Liver (tissue), 9 donors: ENCODE results near the gene TIAM2. TPM values are rescaled to one million over a fixed set of nuclear protein-coding genes. Genes with fewer than 3 reads are reported as not detected.

ENCODE experiments used
- DNase-seq: peaks from one replicate; pipeline ENCODE4 v3.0.0-alpha.2; 2017; ENCODE audit warnings: low spot score
- H3K27ac ChIP-seq, 2 donors: one replicate each; pipeline ENCODE4 v1.7.0; 2013; ENCODE audit warnings: inconsistent platforms in 2 of 2, low read length in 2 of 2, control low read depth in 1 of 2, low read depth in 1 of 2, mild to moderate bottlenecking in 1 of 2
- H3K27me3 ChIP-seq, 4 donors: one replicate each; pipeline versions ENCODE4 v1.6.1 to v1.7.0; 2013; ENCODE audit warnings: low read length in 3 of 4, inconsistent platforms in 1 of 4, mild to moderate bottlenecking in 1 of 4, moderate library complexity in 1 of 4; ENCODE audit not compliant: control insufficient read depth in 4 of 4, insufficient read depth in 4 of 4
- H3K36me3 ChIP-seq, 4 donors: one replicate each; pipeline versions ENCODE4 v1.6.1 to v1.7.0; 2013; ENCODE audit warnings: low read length in 3 of 4, mild to moderate bottlenecking in 3 of 4, low read depth in 1 of 4, moderate library complexity in 1 of 4; ENCODE audit not compliant: control insufficient read depth in 4 of 4, insufficient read depth in 3 of 4
- H3K4me1 ChIP-seq, 4 donors: one replicate each; pipeline versions ENCODE4 v1.6.1 to v1.7.0; 2013; ENCODE audit warnings: low read length in 3 of 4, mild to moderate bottlenecking in 3 of 4, moderate library complexity in 1 of 4; ENCODE audit not compliant: control insufficient read depth in 4 of 4, insufficient read depth in 4 of 4
- H3K4me3 ChIP-seq, 3 donors: one replicate each; pipeline versions ENCODE4 v1.6.1 to v1.7.0; 2013; ENCODE audit warnings: low read length in 3 of 3, control low read depth in 1 of 3, low read depth in 1 of 3, mild to moderate bottlenecking in 1 of 3
- H3K9ac ChIP-seq, 2 donors: one replicate each; pipeline ENCODE4 v1.7.0; 2013; ENCODE audit warnings: low read length in 2 of 2, mild to moderate bottlenecking in 2 of 2, moderate library complexity in 2 of 2, control low read depth in 1 of 2, low read depth in 1 of 2
- H3K9me3 ChIP-seq, 4 donors: one replicate each; pipeline versions ENCODE4 v1.6.1 to v1.7.0; 2013; ENCODE audit warnings: low read length in 3 of 4; ENCODE audit not compliant: control insufficient read depth in 4 of 4
- EGR1 ChIP-seq, 2 donors: IDR thresholded peaks; 2 replicates each; pipeline ENCODE4 v1.6.1; 2016 to 2018; ENCODE audit warnings: antibody characterized with exemption in 2 of 2, low read depth in 2 of 2
- FOXA2 ChIP-seq: IDR thresholded peaks from 2 replicates; pipeline ENCODE4 v1.6.1; 2016; ENCODE audit warnings: antibody characterized with exemption
- GABPA ChIP-seq, 2 donors: IDR thresholded peaks in 1 of 2; conservative IDR thresholded peaks in 1 of 2; 2 replicates each; pipeline ENCODE4 v1.6.1; 2016; ENCODE audit warnings: antibody characterized with exemption in 2 of 2, mild to moderate bottlenecking in 1 of 2, moderate library complexity in 1 of 2
- HNF4G ChIP-seq: IDR thresholded peaks from 2 replicates; pipeline ENCODE4 v1.6.1; 2016; ENCODE audit warnings: antibody characterized with exemption
- NR2F2 ChIP-seq: IDR thresholded peaks from 2 replicates; pipeline ENCODE4 v1.6.1; 2016; ENCODE audit warnings: antibody characterized with exemption
- RAD21 ChIP-seq, 2 donors: IDR thresholded peaks; 2 replicates each; pipeline ENCODE4 v1.6.1; 2016; ENCODE audit warnings: antibody characterized with exemption in 2 of 2, mild to moderate bottlenecking in 2 of 2
- SP1 ChIP-seq: IDR thresholded peaks from 2 replicates; pipeline ENCODE4 v1.6.1; 2018; ENCODE audit warnings: antibody characterized with exemption, mild to moderate bottlenecking
- TAF1 ChIP-seq: conservative IDR thresholded peaks from 2 replicates; pipeline ENCODE4 v1.6.1; 2016; ENCODE audit warnings: antibody characterized with exemption, mild to moderate bottlenecking
- YY1 ChIP-seq: IDR thresholded peaks from 2 replicates; pipeline ENCODE4 v1.6.1; 2016; ENCODE audit warnings: antibody characterized with exemption, mild to moderate bottlenecking
- WGBS: extraction: QIAGEN DNeasy Blood & Tissue Kit; methylation state at CpG from one replicate; pipeline ENCODE4 v1.1.7; 2013; 5-methylcytosine and 5-hydroxymethylcytosine counted together
- polyA plus RNA-seq, 2 donors: library from polyadenylated mRNA; stranded (reverse) in 1 of 2; unstranded in 1 of 2; fragments of 200-250 nt in 1 of 2; fragments of >200 nt in 1 of 2; fragmentation: Nextera tagmentation in 1 of 2; extraction: Ambion mirVana in 1 of 2; gene quantifications; one replicate each; pipeline versions ENCODE4 v1.2.1 to v1.2.3, GENCODE V29; 2013 to 2015
- total RNA-seq, 2 donors: library from RNA; depleted of rRNA; stranded (reverse); fragments of >200 nt; gene quantifications; one replicate each; pipeline ENCODE4 v1.2.3, GENCODE V29; 2014
- TF ChIP-seq, protein P1 (sequence below): IDR thresholded peaks from 2 replicates; pipeline ENCODE4 v1.6.1; 2016; ENCODE audit warnings: antibody characterized with exemption
- TF ChIP-seq, protein P2 (sequence below): IDR thresholded peaks from 2 replicates; pipeline ENCODE4 v1.6.1; 2016; ENCODE audit warnings: antibody characterized with exemption, mild to moderate bottlenecking
- TF ChIP-seq, protein P3 (sequence below): IDR thresholded peaks from 2 replicates; pipeline ENCODE4 v1.6.1; 2016; ENCODE audit warnings: antibody characterized with exemption
- donor health status: healthy.
- donor health status: healthy.
- donor health status: healthy.
- donor health status: healthy.
- donor health status: healthy.

The TIAM2 gene
- total and polyA plus RNA-seq, 4 donors: 0.62 to 3.7 (median 2.4) TPM

DNA sequence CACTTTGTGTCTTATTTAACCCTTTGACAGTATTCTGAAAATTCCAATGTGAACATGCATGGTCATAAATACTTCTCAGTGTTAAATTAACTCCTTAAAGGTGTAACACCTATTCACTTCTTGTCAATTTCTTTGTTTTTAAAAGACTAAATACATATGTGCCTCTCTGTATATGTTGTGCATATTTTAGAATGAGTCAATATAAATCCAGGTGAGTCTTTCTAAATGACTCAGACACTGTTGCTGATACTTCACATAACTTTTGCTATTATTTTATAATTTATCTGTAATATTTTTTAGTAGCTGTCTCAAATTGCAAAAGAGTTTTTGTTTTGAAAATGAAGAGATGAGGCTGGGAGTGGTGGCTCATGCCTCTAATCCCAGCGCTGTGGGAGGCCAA lies 36.0 kb downstream of the TIAM2 start:
- Histone ChIP-seq H3K27ac (no peak overlapping the region), H3K4me3 (no peak overlapping the region), H3K27me3 (no peaks in the 10 kb centered on the region), H3K4me1 (no peaks in the 10 kb centered on the region), H3K9me3 (no peaks in the 10 kb centered on the region), H3K9ac (no peak overlapping the region), H3K36me3 (no peaks in the 10 kb centered on the region)
- TF ChIP-seq NR2F2: no peak
- TF ChIP-seq RAD21 (IDR thresholded peaks at IDR 0.05): no peak
- TF ChIP-seq, protein P1, sequence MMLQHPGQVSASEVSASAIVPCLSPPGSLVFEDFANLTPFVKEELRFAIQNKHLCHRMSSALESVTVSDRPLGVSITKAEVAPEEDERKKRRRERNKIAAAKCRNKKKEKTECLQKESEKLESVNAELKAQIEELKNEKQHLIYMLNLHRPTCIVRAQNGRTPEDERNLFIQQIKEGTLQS: no peak
- TF ChIP-seq, protein P2, sequence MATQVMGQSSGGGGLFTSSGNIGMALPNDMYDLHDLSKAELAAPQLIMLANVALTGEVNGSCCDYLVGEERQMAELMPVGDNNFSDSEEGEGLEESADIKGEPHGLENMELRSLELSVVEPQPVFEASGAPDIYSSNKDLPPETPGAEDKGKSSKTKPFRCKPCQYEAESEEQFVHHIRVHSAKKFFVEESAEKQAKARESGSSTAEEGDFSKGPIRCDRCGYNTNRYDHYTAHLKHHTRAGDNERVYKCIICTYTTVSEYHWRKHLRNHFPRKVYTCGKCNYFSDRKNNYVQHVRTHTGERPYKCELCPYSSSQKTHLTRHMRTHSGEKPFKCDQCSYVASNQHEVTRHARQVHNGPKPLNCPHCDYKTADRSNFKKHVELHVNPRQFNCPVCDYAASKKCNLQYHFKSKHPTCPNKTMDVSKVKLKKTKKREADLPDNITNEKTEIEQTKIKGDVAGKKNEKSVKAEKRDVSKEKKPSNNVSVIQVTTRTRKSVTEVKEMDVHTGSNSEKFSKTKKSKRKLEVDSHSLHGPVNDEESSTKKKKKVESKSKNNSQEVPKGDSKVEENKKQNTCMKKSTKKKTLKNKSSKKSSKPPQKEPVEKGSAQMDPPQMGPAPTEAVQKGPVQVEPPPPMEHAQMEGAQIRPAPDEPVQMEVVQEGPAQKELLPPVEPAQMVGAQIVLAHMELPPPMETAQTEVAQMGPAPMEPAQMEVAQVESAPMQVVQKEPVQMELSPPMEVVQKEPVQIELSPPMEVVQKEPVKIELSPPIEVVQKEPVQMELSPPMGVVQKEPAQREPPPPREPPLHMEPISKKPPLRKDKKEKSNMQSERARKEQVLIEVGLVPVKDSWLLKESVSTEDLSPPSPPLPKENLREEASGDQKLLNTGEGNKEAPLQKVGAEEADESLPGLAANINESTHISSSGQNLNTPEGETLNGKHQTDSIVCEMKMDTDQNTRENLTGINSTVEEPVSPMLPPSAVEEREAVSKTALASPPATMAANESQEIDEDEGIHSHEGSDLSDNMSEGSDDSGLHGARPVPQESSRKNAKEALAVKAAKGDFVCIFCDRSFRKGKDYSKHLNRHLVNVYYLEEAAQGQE: no peak
- no peak for TF ChIP-seq YY1
- TF ChIP-seq SP1: no peak
- WGBS: 97% methylated on average over 1 of the region's 1 CpG
- no peak for DNase-seq

DNA sequence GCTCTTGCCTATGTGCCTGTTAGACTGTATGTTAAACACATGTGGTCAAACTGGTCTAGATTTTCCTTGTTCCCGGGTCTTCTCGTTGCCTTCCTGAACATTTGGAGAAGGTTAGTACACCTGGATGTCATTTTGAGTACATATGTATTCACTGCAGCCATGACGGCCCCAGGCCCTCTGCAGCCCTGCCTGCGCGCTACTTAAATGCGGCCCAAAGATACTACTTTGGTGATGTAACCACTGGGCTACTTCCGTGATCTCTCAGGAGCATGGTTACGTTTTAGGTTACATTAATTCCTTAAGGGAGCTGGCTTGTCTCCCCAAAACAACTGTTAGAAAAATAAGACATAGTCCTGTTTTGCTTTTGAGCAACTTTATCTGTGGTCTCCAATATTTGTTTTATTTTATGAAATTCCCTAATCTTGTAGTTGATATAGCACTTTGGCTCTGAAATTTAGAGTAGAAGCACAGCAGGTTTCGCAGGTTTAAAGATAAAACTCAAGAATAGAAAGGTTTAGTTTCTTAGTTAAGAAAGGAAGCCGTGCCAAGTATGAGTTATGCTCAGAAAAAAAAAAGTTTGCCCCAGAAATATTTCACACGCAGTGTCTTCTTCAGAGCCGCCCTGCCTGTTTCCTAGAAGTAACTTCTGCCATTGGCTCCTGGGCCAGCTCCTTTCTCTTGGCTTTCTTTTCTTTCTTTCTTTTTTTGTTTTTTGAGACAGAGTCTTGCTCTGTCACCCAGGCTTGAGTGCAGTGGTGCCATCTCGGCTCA lies 38.1 kb downstream of the TIAM2 start:
- Histone ChIP-seq H3K27ac (no peak overlapping the region), H3K4me3 (no peak overlapping the region), H3K9ac (no peak overlapping the region), H3K9me3 (no peaks in the 10 kb centered on the region), H3K27me3 (no peaks in the 10 kb centered on the region), H3K4me1 (no peaks in the 10 kb centered on the region), H3K36me3 (no peaks in the 10 kb centered on the region)
- TF ChIP-seq YY1: no peak
- TF ChIP-seq HNF4G: no peak
- TF ChIP-seq NR2F2: no peak
- TF ChIP-seq SP1: no peak
- no peak for DNase-seq
- 95% methylated on average over 13 of the region's 13 CpGs for WGBS

DNA sequence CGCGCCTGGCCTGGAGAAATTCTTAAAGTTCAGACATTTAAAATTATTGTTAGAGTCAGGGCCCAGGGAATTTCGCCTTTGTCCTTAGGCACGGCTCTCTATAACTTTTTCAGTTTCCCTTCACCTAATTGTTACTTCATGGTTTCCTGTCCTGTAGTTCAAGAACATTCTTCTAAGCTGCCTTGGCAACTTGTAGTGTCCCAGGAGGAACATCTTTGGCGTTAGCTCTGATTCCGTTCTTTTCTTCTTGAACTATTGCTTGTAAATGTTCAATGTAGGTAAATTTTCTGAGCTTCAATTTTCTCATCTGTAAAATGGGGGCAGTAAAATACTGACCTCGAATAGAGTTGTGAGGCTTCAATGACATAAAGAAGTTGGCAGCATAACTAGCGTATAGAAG lies 41.8 kb downstream of the TIAM2 start:
- WGBS: 94% methylated on average over 8 of the region's 8 CpGs
- Histone ChIP-seq H3K9me3 (no peaks in the 10 kb centered on the region), H3K4me1 (no peaks in the 10 kb centered on the region), H3K36me3 (no peaks in the 10 kb centered on the region), H3K9ac (no peak overlapping the region), H3K4me3 (no peak overlapping the region), H3K27ac (no peak overlapping the region), H3K27me3 (no peaks in the 10 kb centered on the region)
- TF ChIP-seq, protein P2: no peak
- no peak for TF ChIP-seq RAD21 (IDR thresholded peaks at IDR 0.05)
- no peak for TF ChIP-seq EGR1 (IDR thresholded peaks at IDR 0.05; ENCODE audit: low read depth in 2 of 2)
- TF ChIP-seq, protein P1: no peak
- TF ChIP-seq TAF1: no peak
- no peak for TF ChIP-seq FOXA2
- TF ChIP-seq, protein P3, sequence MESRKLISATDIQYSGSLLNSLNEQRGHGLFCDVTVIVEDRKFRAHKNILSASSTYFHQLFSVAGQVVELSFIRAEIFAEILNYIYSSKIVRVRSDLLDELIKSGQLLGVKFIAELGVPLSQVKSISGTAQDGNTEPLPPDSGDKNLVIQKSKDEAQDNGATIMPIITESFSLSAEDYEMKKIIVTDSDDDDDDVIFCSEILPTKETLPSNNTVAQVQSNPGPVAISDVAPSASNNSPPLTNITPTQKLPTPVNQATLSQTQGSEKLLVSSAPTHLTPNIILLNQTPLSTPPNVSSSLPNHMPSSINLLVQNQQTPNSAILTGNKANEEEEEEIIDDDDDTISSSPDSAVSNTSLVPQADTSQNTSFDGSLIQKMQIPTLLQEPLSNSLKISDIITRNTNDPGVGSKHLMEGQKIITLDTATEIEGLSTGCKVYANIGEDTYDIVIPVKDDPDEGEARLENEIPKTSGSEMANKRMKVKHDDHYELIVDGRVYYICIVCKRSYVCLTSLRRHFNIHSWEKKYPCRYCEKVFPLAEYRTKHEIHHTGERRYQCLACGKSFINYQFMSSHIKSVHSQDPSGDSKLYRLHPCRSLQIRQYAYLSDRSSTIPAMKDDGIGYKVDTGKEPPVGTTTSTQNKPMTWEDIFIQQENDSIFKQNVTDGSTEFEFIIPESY: no peak
- no peak for TF ChIP-seq GABPA (IDR thresholded peaks at IDR 0.05 in 1 of 2, conservative IDR thresholded peaks at IDR 0.05 in 1 of 2)
- no peak for DNase-seq
